Calu3 (cell line): ENCODE results near the gene UBE2Z. TPM values are rescaled to one million over a fixed set of nuclear protein-coding genes. Genes with fewer than 3 reads are reported as not detected.

Experiments used
- BruUV-seq: library from RNA; stranded (reverse); fragments of 400-500 nt; replicated peaks from 2 replicates; lab custom pipeline; 2021; lab: Mats Ljungman, UMichigan
- CTCF ChIA-PET: fragments of 300-600 bp; sonication (Branson Sonifier 250); formaldehyde crosslinking; loops from one replicate; lab custom pipeline; 2022; ENCODE audit warnings: antibody characterized with exemption; lab: Charles Lee
- DNase-seq: peaks from one replicate; pipeline ENCODE4 v3.0.0; 2022
- H3K27ac Mint-ChIP-seq: one replicate; pipeline ENCODE4 v1.8.0; 2022; ENCODE audit warnings: mixed read lengths; ENCODE audit not compliant: unreplicated experiment
- H3K27me3 Mint-ChIP-seq: one replicate; pipeline ENCODE4 v1.8.0; 2022; ENCODE audit warnings: mixed read lengths; ENCODE audit not compliant: unreplicated experiment
- H3K36me3 Mint-ChIP-seq: one replicate; pipeline ENCODE4 v1.8.0; 2022; ENCODE audit warnings: mild to moderate bottlenecking, moderate library complexity, mixed read lengths; ENCODE audit not compliant: insufficient read depth, unreplicated experiment
- H3K4me1 Mint-ChIP-seq: one replicate; pipeline ENCODE4 v1.8.0; 2022; ENCODE audit warnings: mild to moderate bottlenecking, low read depth, mixed read lengths; ENCODE audit not compliant: unreplicated experiment
- H3K4me3 Mint-ChIP-seq: one replicate; pipeline ENCODE4 v1.8.0; 2022; ENCODE audit warnings: mild to moderate bottlenecking, low read depth, moderate library complexity, mixed read lengths; ENCODE audit not compliant: unreplicated experiment
- H3K9me3 Mint-ChIP-seq: one replicate; pipeline ENCODE4 v1.8.0; 2022; ENCODE audit warnings: low read depth, mixed read lengths; ENCODE audit not compliant: unreplicated experiment
- CTCF ChIP-seq: fragments of 200-600 bp; IDR thresholded peaks from one replicate; pipeline ENCODE4 v1.8.0; 2022; ENCODE audit warnings: antibody characterized with exemption; ENCODE audit not compliant: unreplicated experiment
- intact Hi-C: fragments of 100-400 bp; cut with micrococcal nuclease; formaldehyde crosslinking; loops from one replicate; pipeline ENCODE4 v1.10.0; 2022; ENCODE audit not compliant: unreplicated experiment
- total RNA-seq: library from RNA; stranded (reverse); gene quantifications from 2 replicates; pipeline ENCODE4 v1.2.3, GENCODE V29; 2022

UBE2Z gene
- total RNA-seq, 1 experiment from 2014 or later, result 179 TPM

GRCh38 chr17:48894886-48895285 is 13.3 kb upstream of the UBE2Z start:
- Mint-ChIP-seq H3K27ac (no peak overlapping the region), H3K4me3 (no peak overlapping the region), H3K36me3 (peaks cover 53% of the 10 kb centered on the region), H3K27me3 (peaks cover 8% of the 10 kb centered on the region), H3K9me3 (no peaks in the 10 kb centered on the region), H3K4me1 (peaks cover 7% of the 10 kb centered on the region)
- TF ChIP-seq CTCF, result no peak
- CTCF ChIA-PET, result interaction anchor here (3.3 kb wide), 1 partner anchor 14 kb away, joined by 18 read pairs; the partner anchor contains the start of gene UBE2Z
- intact Hi-C loops, result loop anchor here (5.0 kb wide), 1 partner anchor 137 kb away; no protein-coding TSS in a partner anchor
- DNase-seq, result no peak
- no TSS peak for BruUV-seq

GRCh38 chr17:48901241-48901640 is 7.0 kb upstream of the UBE2Z start:
- no peak for DNase-seq
- no peaks in the 10 kb centered on the region for H3K27me3 Mint-ChIP-seq
- TF ChIP-seq CTCF, result no peak
- intact Hi-C loops, result no loop called here
- H3K27ac Mint-ChIP-seq, result no peak overlapping the region
- BruUV-seq, result no TSS peak
- H3K36me3 Mint-ChIP-seq, result peaks cover 19% of the 10 kb centered on the region
- CTCF ChIA-PET, result interaction anchor here (0.6 kb wide), 1 partner anchor 159 kb away, joined by 3 read pairs; no protein-coding TSS in a partner anchor
- no peaks in the 10 kb centered on the region for H3K4me1 Mint-ChIP-seq
- no peaks in the 10 kb centered on the region for H3K9me3 Mint-ChIP-seq
- H3K4me3 Mint-ChIP-seq, result no peak overlapping the region

- no peak for DNase-seq
- no peak for TF ChIP-seq CTCF
- Mint-ChIP-seq H3K36me3 (peaks cover 20% of the 10 kb centered on the region), H3K27ac (no peak overlapping the region), H3K4me3 (no peak overlapping the region), H3K27me3 (no peaks in the 10 kb centered on the region), H3K9me3 (no peaks in the 10 kb centered on the region), H3K4me1 (no peaks in the 10 kb centered on the region)
- CTCF ChIA-PET, result interaction anchor here (1.2 to 1.6 kb wide), 2 partner anchors 11 to 37 kb away, joined by 3 to 4 read pairs; partner anchors contain the start of gene ATP5MC1
- intact Hi-C loops, result no loop called here
- BruUV-seq, result no TSS peak
These were observed 4.8 kb upstream of the UBE2Z start for GRCh38 chr17:48903401-48903800.

- Mint-ChIP-seq H3K27me3 (no peaks in the 10 kb centered on the region), H3K4me1 (peaks cover 2% of the 10 kb centered on the region), H3K9me3 (no peaks in the 10 kb centered on the region), H3K4me3 (no peak overlapping the region), H3K36me3 (peaks cover 27% of the 10 kb centered on the region), H3K27ac (no peak overlapping the region)
- no TSS peak for BruUV-seq
- TF ChIP-seq CTCF, result no peak
- DNase-seq, result no peak
- intact Hi-C loops, result no loop called here
- CTCF ChIA-PET, result interaction anchor here (1.2 kb wide), 1 partner anchor 12 kb away, joined by 4 read pairs; the partner anchor contains the start of gene ATP5MC1
These were observed 3.8 kb upstream of the UBE2Z start for GRCh38 chr17:48904428-48904827.
